Stimulated activated CD4-positive, alpha-beta T cell treated with anti-CD3 and anti-CD28 coated beads, Interleukin-4, amount 100 ng/mL, for 48 hours (primary cell): ENCODE results near the gene HAVCR1.
"Not testable (repeated sequence)": the region's sequence is repeated elsewhere in the genome, so short reads cannot be mapped to it uniquely, and the experiment has no call there.

Experiments
- DNase-seq, 2 donors: peaks; one replicate each; pipeline ENCODE4 v3.0.0-alpha.2; 2020; ENCODE audit warnings: low read depth in 2 of 2

The HAVCR1 gene

DNA sequence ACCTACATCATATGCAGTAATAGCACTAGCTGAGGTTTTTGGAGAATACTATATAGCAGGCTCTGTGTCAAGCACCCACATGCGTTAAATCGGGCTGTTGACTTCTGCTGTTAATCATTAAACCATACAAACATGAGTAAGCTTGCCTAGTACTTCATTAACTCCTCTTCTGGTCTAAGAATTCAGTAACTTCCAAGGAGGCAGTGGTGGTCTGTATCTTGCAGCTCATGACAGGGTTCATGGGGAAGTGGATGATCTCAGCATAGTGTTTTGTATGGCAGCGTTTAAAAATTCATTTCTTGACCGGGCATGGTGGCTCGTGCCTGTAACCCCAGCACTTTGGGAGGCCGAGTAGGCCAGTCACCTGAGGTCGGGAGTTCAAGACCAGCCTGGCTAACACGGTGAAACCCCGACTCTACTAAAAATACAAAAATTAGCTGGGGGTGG, at the start of gene HAVCR1:
TSS of gene HAVCR1 (minus strand) at position 24 of the 447 bp plus-strand sequence. CDS start 1,173 bp downstream, outside the sequence.
- DNase-seq = no peak

DNA sequence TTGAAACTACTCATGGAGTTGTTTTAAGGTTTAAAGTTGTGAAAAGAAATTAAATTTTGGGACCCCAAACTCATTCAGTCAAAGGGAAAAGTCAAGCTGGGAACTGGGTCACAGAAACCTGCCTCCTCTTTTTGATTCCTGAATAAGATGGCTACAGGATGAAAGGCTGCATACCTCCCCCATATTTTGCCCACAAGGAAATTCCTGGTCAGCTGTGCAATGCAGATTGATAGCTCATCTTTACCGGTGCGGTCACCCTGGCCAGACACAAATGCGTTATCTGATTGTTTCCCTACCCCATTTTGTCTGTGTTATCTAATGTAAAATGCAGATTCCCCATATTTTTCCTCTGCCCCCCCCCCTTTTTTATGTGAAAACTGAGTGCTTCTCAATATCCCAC, 48.6 kb upstream of the HAVCR1 start:
- DNase-seq = no peak

GRCh38 chr5:157106630-157107461, 47.9 kb upstream of the HAVCR1 start:
- peak in 1 of 2 donors; percentile 11 for DNase-seq

DNA sequence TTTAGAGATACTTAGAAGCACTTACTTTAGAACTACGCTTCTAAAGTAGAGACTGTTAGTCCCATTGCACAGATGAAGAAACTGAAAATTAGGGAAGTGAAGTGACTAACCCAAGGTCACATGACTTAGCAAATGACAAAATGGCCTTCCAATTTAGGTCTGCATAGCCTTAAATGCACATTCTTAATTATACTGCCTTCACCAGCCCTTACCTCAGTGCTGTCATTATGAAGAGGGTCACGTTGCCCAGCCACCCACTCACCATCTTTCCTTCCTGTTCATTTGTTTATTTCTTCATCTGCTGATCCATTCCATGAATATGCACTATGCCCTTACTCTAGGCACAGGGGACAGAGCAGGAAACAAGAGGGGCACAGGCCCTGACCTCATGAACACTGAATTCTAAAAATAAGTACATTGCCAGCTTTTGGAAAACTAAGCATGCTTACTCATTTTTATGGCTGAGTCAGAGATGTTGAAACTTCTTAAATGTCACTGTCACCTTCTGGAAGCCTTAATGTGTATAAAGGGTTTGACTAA, 41.3 kb upstream of the HAVCR1 start:
- DNase-seq = peak in 1 of 2 donors; percentile 19

DNA sequence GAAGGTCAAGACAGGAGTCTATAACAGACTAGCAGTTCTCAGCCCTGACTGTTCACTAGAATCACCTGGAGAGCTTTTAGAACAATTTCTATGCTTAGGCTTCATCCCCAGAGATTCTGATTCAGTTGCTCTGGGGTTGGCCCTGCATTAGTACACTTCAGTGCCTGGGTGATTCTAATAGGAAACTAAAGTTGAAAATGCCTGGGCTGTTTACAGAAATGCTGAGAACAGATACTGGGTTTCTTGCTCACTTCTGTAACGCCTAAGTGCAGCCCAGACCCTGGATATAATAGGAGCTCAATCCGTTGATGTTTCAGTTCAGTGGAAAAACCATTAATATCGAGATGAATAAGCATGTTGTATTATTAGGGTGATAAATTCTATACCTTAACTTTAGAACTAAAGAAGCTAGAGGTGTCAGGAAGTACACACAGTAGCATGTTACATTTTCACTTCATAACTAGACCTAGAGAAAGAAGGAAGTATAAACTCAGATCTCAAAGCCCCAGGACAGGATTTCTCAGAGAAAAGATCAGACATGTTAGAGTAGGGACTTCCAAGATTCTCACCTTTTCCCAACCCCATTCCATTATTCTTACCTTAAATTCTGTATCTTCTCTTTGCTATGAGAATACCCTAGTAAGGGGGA, 29.6 kb upstream of the HAVCR1 start:
- no peak for DNase-seq

GRCh38 chr5:157086751-157087359, 27.9 kb upstream of the HAVCR1 start:
- DNase-seq = no peak

DNA sequence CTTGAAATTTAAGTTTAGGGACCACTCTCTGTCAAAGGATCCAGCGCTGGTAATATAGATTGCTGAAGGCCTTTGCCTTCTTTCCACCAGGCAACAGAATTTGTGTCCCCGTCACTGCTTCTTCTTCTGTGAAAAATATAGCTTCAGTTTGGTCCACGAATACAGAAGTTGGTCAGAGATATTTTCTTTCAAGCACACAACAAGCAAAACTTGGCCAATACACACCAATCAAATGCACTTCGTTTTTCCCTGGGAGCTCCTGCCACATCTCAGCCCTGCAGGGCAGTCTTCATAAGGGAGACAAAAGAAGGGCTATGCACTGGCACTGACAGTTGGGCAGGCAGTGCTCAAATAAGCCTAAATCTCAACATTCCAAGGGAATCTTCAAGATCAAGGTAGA, 27.0 kb upstream of the HAVCR1 start:
- DNase-seq = no peak

- no peak for DNase-seq
Observed at GRCh38 chr5:157080286-157080685, 21.4 kb upstream of the HAVCR1 start.

DNA sequence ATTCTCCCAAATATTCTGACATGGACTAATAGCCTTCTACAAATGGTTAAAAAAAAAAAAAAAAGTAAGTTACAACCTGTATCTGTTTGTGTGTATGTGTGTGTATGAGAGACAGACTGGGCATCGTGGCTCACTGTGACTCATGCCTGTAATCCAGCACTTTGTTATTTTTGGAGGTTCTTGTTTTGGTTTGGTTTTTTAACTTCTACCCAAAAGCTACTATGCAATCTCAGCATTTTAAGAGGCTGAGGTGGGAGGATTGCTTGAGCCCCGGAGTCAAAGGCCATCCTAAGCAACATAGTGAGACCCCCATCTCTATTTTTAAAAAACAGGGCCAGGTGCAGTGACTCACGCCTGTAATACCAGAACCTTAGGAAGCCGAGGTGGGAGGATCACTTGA, 17.6 kb upstream of the HAVCR1 start:
- no peak for DNase-seq

GRCh38 chr5:157072508-157072907, 13.6 kb upstream of the HAVCR1 start:
- no peak for DNase-seq

- no peak for DNase-seq
Observed at GRCh38 chr5:157069949-157070348, 11.0 kb upstream of the HAVCR1 start.

- DNase-seq = no peak
Observed at GRCh38 chr5:157068785-157069184, 9.9 kb upstream of the HAVCR1 start.

DNA sequence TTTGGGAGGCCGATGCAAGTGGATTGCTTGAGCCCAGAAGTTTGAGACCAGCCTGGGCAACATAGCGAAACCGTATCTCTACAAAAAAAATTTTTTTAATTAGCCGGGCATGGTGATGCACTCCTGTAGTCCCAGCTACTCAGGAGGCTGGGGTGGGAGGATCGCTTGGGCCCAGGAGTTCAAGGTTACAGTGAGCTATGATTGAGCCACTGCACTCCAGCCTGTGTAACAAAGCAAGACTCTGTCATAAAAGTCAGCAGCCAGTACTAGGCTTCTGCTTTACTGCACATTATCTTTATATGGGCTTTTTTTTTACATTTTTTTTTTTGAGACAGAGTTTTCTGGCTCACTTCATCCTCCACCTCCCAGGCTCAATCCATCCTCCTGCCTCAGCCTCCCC, 9.4 kb upstream of the HAVCR1 start:
- no peak for DNase-seq

DNA sequence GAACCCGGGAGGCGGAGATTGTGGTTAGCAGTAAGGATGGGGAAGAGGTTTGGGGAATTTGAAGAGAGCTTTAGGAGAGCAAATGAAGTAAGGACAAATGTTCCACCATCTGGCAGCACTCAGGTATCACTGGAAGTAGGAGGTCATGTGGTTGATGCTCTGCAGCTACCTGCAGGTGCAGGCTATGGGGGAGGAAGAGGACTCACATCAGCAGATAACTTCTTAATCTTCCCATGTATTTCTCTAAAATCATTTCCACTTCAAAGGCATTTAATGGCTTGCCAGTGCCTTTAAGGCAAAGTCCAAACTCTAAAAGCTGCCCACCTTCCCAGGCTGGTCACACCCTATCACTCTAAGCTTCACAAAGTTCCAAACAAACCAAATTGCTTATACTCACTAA, 8.1 kb upstream of the HAVCR1 start:
- DNase-seq = no peak

DNA sequence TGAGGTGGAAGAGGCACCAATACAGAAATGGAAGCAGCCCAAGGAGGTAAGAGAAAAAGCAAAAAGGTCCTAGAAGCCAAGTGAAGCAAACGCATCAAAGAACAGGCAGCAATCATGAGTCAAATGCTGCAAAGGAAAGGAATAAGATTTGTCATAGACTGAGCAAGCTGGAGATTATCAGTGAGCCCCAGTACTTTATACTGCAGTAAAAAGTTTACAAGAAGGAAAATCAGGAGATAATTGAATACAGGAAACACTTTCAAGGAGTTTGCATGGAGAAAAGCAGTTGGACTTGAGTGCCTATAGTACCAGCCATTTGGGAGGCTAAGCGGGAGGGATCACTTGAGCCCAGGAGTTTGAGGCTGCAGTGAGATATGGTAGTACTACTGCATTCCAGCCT, 7.2 kb upstream of the HAVCR1 start:
- no peak for DNase-seq

- DNase-seq = no peak
Observed at GRCh38 chr5:157063776-157064430, 5.0 kb upstream of the HAVCR1 start.

DNA sequence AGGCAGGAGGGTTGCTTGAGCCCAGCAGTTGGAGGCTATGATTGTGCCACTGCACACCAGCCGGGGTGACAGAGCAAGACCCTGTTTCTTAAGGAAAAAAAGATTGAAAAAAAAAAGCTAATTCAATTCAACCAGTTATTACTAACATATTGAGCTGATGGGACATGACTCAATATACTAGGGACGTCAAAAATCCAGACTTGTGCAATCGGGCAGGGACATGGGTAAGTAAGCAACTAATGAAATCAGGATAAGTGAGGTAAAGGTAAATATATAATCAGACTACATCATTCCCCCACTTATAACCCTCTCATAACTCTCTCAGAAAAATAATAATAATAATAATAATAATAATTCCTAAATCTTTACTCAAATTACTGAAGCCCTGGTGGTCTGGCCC, 975 bp upstream of the HAVCR1 start:
- no peak for DNase-seq

DNA sequence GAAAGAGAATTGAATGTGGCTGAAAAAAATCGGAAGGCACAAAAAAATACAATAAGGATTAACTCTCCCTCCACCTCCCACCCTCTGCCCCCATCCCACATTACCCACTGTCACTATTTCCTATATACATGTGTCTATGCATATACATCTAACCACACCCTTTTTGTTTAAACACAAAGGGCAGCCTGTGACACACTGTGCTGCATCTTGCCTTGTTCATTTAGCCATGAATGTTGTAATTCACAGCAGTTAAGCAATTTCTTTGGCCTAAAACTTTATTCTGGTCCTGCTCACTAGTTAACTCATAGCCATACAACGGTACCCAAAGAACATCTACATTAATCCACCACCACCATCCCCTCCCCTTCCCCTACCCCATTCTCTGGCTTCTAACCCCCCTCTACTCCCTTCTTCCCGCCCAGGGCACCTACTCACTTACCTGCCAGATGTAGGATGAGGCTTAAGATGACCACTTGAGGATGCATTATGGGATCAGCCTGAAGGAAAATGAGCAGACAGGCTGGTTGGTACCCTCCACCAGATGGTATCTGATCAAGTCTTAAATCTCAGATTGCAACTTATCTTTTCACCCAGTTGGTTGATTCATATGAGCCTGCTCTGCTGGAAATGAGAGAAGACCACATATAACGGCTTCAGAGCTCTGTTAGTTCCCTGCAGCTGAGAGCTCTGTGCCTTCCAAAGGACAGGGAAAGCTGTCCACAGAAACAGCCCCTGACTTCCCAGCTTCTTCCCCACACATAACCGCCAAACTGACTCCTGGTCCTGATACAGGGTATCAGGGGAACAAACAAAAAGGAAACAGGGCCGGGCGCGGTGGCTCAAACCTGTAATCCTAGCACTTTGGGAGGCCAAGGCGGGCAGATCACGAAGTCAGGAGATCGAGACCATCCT, 1.2 kb downstream of the HAVCR1 start:
- DNase-seq = no peak

- not testable (repeated sequence) for DNase-seq
Observed at GRCh38 chr5:157056848-157057247, 2.1 kb downstream of the HAVCR1 start.

GRCh38 chr5:157051604-157052245, 7.2 kb downstream of the HAVCR1 start:
- DNase-seq = no peak
